ENCODE data around the gene ARHGAP15.

The ARHGAP15 gene

DNA sequence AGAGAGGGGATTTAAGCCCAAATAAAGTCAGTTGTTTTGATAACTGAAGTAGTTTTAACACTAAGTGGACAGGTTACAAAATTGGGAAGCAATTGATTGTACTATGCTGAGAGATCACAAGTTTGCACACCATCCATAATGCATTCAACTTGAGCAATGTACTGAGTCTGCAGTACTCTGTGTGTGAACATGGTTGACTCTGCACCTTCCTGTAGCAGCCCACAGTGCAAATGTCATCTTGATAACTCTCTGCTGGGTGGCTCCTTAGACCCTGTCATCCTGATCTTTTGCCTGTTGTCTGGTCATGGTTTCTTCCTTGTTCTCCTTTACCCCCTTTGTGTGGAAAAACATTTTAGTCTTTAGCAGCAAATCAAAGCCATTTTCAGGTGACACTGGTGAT lies 168.0 kb downstream of the ARHGAP15 start:
- Histone ChIP-seq H3K4me3 (no peak overlapping the region), H3K27ac (no peak overlapping the region)
- no peak for DNase-seq (ENCODE audit: low spot score)
- TF ChIP-seq, protein P1, sequence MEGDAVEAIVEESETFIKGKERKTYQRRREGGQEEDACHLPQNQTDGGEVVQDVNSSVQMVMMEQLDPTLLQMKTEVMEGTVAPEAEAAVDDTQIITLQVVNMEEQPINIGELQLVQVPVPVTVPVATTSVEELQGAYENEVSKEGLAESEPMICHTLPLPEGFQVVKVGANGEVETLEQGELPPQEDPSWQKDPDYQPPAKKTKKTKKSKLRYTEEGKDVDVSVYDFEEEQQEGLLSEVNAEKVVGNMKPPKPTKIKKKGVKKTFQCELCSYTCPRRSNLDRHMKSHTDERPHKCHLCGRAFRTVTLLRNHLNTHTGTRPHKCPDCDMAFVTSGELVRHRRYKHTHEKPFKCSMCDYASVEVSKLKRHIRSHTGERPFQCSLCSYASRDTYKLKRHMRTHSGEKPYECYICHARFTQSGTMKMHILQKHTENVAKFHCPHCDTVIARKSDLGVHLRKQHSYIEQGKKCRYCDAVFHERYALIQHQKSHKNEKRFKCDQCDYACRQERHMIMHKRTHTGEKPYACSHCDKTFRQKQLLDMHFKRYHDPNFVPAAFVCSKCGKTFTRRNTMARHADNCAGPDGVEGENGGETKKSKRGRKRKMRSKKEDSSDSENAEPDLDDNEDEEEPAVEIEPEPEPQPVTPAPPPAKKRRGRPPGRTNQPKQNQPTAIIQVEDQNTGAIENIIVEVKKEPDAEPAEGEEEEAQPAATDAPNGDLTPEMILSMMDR (IDR thresholded peaks at IDR 0.05): no peak

- TF ChIP-seq, protein P1 (IDR thresholded peaks at IDR 0.05): no peak
- Histone ChIP-seq H3K27ac (no peak overlapping the region), H3K4me3 (no peak overlapping the region)
- no peak for DNase-seq (ENCODE audit: low spot score)
These were observed 171.3 kb downstream of the ARHGAP15 start for GRCh38 chr2:143300536-143300935.

GRCh38 chr2:143311426-143311825 lies 182.2 kb downstream of the ARHGAP15 start:
- no peak overlapping the region for H3K4me3 ChIP-seq
- TF ChIP-seq, protein P1 (IDR thresholded peaks at IDR 0.05): no peak
- no peak for DNase-seq (ENCODE audit: low spot score)
- no peak overlapping the region for H3K27ac ChIP-seq

GRCh38 chr2:143312441-143312840 lies 183.2 kb downstream of the ARHGAP15 start:
- Histone ChIP-seq H3K27ac (no peak overlapping the region), H3K4me3 (no peak overlapping the region)
- no peak for DNase-seq (ENCODE audit: low spot score)

DNA sequence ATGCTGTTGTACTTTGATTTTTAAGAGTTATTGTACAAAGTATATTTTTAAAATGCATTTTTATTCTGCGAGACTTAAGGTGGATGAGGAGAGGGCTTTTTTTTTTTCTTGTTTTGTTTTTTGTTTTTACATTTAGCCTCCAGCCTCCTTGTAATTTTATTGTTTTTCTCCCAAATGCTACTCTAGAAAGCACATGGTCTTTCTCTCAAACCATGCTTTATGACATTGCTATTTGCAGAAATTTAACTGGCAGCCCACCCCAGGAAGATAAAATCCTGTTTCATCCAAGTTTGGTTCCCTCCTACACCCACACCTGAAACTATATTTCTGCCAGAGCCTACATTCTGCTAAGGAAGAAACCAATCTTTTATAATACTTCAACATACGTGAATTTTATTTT lies 184.6 kb downstream of the ARHGAP15 start:
- TF ChIP-seq, protein P1 (IDR thresholded peaks at IDR 0.05): no peak
- no peak for DNase-seq (ENCODE audit: low spot score)
- no peak overlapping the region for H3K4me3 ChIP-seq

More at GRCh38 chr2:143312441-143312840, 183.2 kb downstream of the ARHGAP15 start:
- TF ChIP-seq, protein P1 (IDR thresholded peaks at IDR 0.05): no peak

GRCh38 chr2:143321994-143322393 lies 192.8 kb downstream of the ARHGAP15 start:
- Histone ChIP-seq H3K4me3 (no peak overlapping the region), H3K27ac (no peak overlapping the region)
- no peak for DNase-seq (ENCODE audit: low spot score)
- TF ChIP-seq, protein P1 (IDR thresholded peaks at IDR 0.05): no peak

More for the DNA sequence above, 184.6 kb downstream of the ARHGAP15 start:
- H3K27ac ChIP-seq: no peak overlapping the region

- TF ChIP-seq, protein P1 (IDR thresholded peaks at IDR 0.05): no peak
- no peak for DNase-seq (ENCODE audit: low spot score)
- no peak overlapping the region for H3K27ac ChIP-seq
- no peak overlapping the region for H3K4me3 ChIP-seq
These were observed 200.1 kb downstream of the ARHGAP15 start for GRCh38 chr2:143329288-143329687.

Measured in coronary artery (tissue), 2 donors.